Fibroblast of pulmonary artery (primary cell): Measurements from ENCODE around the gene NRIP2.

ENCODE experiments used
- DNase-seq: peaks from one replicate; pipeline ENCODE4 v3.0.0-alpha.2; 2010; ENCODE audit warnings: low read depth
- H3K4me3 ChIP-seq: replicated peaks from 2 replicates; pipeline ENCODE4 v1.5.1; 2011; ENCODE audit warnings: low read depth, mild to moderate bottlenecking, control low read depth, low read length, moderate library complexity
- TF ChIP-seq, protein P1 (sequence below): IDR thresholded peaks from 2 replicates; pipeline ENCODE4 v1.5.1; 2011; ENCODE audit warnings: mild to moderate bottlenecking, control low read depth, low read length, inconsistent platforms; ENCODE audit errors: missing control alignments

Gene NRIP2

DNA sequence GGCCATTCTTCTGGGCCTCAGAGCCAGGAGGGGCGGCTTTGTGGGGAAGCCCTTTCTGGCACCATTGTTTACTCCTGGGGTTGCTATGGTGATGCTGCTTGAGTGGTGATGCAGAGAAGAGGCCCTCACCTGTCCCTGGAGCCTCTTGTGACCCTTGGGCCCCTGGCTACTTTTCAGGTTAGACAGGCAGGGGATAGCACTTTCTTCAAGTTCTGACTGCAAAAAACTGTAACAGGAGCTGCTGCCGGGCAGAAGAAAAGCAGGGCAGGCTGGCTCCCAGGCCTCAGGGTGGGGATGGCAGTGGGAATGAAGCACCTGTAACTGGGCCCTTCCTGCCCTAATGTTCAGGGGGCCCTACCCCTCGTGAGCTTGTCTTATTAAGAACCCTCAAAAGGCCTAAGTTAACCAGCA, 22.2 kb upstream of the NRIP2 start, which contains the start of gene TEX52:
TEX52 (minus strand) TSS at position 19 of the 411 bp plus-strand sequence; CDS start at position 6, 13 bp downstream.
- no peak within 1 kb of the TSS for H3K4me3 ChIP-seq
- TF ChIP-seq, protein P1, sequence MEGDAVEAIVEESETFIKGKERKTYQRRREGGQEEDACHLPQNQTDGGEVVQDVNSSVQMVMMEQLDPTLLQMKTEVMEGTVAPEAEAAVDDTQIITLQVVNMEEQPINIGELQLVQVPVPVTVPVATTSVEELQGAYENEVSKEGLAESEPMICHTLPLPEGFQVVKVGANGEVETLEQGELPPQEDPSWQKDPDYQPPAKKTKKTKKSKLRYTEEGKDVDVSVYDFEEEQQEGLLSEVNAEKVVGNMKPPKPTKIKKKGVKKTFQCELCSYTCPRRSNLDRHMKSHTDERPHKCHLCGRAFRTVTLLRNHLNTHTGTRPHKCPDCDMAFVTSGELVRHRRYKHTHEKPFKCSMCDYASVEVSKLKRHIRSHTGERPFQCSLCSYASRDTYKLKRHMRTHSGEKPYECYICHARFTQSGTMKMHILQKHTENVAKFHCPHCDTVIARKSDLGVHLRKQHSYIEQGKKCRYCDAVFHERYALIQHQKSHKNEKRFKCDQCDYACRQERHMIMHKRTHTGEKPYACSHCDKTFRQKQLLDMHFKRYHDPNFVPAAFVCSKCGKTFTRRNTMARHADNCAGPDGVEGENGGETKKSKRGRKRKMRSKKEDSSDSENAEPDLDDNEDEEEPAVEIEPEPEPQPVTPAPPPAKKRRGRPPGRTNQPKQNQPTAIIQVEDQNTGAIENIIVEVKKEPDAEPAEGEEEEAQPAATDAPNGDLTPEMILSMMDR, result no peak
- DNase-seq, result no peak

DNA sequence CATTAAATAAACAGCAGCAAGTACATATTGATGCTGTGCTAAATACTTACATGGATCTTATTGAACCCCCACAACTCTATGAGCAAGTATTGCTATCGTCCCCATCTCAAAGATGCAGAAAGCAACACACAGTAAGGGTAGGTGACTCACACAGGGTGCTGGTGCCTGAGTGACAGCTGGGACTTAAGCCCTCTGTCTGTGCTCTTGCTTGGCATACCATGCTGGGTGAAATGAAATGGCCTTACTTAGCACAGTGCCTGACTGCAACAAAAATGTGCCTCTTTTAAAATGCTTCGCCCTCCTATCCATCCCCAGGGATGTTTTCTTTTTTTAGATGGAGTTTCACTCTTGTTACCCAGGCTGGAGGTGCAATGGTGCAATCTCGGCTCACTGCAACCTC, 21.2 kb upstream of the NRIP2 start:
- no peak for DNase-seq
- H3K4me3 ChIP-seq, result no peak overlapping the region
- TF ChIP-seq, protein P1, result no peak

DNA sequence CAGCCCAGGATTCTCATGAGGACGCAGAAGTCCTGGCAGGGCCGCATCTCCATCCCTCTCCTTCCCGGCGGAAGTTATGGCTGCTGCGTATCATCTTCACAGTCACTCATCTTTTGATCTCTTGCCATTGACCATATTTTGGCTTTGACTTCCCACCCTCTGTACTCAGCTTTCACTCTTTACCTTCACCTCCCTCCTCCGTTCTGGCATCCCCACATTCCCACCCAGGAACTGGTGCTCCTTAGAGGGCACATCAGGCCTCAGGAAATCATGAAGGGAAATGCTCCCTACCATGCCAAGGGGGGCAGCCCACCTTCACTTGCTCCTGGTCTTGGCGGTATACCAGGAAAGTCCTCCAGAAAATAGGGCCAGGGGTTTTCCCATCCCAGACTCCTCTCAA, 20.7 kb upstream of the NRIP2 start:
- no peak overlapping the region for H3K4me3 ChIP-seq
- no peak for DNase-seq
- TF ChIP-seq, protein P1, result no peak

DNA sequence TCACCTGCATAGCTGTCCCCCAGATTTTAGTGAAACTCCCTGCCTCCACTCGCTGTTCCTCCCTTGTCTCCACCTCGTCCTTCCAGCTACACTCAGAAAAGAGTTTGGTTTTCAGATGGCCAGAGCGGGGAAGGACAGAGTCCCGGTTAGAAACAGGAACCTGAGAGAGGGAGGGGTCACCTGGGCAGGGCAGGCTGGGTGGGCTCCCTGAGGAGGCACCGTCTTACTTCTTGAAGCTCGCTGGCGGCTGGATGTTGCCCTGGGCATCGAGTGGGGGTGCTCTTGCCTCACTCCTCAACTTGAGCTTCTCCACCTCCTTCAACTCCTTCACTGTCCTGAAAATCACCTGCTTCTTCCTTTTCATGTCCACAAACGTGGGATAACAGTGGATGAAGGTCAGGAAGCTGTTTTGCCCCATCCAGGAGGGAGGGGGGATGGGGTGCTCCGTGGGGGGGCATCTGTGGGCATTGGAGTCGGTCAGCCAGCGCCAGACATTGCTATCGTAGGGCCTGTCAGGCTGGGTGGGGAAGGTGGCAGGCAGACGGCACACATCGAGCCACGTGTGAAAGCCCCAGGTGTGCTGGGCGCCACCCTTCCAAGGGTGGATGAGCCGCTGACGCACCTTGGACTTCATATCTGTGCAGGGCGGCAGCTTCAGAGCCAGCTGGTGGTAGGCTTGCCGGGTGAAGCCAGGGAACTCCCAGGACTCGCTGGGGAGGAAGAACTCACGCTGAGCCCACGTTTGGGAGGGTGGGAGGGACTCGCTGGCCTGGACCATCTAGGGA, 20.0 kb upstream of the NRIP2 start:
- TF ChIP-seq, protein P1, result no peak
- no peak for DNase-seq
- no peak overlapping the region for H3K4me3 ChIP-seq

DNA sequence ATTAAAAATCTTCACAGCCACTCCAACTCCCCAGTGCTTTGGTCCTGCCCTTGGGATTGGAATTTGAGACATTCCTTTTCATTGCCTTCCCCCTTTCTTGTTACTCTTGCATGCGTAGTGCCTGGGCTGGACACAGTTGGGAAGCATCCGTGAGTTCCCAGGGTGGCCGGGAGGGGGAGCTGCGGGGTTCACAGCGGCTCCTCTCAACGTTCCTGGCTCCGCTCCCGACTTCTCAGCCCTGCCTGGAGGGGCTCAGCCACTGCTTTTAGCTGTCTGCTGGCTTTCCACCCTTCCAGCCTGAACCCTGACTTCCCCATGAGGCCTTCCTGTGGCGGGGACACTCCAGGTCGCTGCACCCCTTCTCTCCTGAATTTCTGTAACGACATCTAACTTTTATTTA, 18.8 kb upstream of the NRIP2 start:
- H3K4me3 ChIP-seq, result no peak overlapping the region
- TF ChIP-seq, protein P1, result peak; percentile 95
- DNase-seq, result peak; percentile 82

DNA sequence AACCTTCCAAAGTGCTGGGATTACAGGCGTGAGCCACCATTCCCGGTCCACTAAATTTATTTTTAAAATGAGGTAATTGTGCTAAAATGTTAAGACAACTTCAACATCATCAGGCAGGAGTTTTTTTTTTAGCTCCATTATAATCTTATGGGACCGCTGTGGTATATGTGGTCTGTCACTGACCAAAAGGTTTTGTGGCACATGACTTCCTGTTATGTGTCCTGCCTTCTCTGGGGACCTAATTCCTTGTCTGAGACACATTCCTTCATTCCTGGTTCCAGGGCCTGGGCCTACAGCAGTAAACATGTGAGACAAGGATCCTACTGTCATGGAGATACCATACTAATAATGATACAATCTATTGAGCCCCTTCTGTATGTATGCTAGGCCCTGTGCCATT, 17.1 kb upstream of the NRIP2 start:
- no peak for DNase-seq
- TF ChIP-seq, protein P1, result no peak
- H3K4me3 ChIP-seq, result no peak overlapping the region

DNA sequence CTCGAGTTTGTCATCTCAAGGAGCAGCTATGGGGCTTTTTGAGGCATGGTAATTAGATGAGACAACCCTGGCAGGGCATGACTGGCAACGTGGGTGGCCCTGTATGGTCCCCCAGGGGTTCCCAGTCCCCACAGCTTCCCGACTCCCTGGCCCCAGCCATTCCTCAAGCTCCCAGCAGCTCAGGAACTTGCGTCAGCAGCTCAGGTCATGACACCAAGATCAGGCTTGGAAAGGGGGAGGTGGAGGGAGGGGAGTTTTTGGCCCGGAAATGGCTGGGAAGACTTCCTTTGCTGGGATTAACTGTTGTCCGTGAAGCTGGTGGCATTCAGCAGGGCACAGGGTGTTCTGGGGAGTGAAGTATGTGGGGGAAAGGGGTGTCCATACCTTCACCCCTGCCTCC, 10.4 kb upstream of the NRIP2 start:
- H3K4me3 ChIP-seq, result no peak overlapping the region
- TF ChIP-seq, protein P1, result no peak
- peak; percentile 84 for DNase-seq
